ENCODE measurements around the gene COL6A3. TPM values are rescaled to one million over a fixed set of nuclear protein-coding genes. Genes with fewer than 3 reads are reported as not detected.

Gene COL6A3
- total and polyA plus RNA-seq, 9 of the 15 experiments (the other 6 are each of a cell fraction or from before 2014, with no cell fraction given): 0.07 to 4.1 (median 1.5) TPM

DNA sequence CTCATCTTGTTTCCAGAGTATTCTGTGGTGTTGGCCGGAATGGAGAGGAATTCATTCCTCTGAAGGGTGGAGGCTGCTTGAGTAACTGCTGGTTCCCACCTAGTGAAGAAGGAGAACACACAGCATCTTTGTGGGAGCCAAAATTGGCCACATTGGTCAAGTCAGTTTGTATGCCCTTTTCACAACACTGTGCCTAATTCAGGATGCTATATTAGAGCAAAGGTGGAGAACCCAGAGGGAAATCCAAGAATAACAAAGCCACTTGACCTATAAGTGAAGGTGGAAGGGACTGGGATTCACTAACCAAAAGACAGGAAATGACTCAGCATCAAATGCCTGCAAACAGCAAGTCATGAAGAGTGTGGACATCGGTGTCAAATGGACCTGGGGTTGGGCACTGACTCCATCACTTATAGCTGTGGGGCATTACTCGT lies 45.8 kb upstream of the COL6A3 start (continued):
- TF ChIP-seq, protein P1, sequence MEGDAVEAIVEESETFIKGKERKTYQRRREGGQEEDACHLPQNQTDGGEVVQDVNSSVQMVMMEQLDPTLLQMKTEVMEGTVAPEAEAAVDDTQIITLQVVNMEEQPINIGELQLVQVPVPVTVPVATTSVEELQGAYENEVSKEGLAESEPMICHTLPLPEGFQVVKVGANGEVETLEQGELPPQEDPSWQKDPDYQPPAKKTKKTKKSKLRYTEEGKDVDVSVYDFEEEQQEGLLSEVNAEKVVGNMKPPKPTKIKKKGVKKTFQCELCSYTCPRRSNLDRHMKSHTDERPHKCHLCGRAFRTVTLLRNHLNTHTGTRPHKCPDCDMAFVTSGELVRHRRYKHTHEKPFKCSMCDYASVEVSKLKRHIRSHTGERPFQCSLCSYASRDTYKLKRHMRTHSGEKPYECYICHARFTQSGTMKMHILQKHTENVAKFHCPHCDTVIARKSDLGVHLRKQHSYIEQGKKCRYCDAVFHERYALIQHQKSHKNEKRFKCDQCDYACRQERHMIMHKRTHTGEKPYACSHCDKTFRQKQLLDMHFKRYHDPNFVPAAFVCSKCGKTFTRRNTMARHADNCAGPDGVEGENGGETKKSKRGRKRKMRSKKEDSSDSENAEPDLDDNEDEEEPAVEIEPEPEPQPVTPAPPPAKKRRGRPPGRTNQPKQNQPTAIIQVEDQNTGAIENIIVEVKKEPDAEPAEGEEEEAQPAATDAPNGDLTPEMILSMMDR (IDR thresholded peaks at IDR 0.05 in 2 of 3, conservative IDR thresholded peaks at IDR 0.05 in 1 of 3; ENCODE audit: insufficient read depth in 2 of 3, low read depth in 1 of 3, low read length in 3 of 3): no peak
- peak; percentile 32; the same call in 1 of the 2 replicates for TF ChIP-seq ETV1 (tag; conservative IDR thresholded peaks at IDR 0.05; ENCODE audit: low read depth)
- no peak for TF ChIP-seq KLF13 (tag; IDR thresholded peaks at IDR 0.05; ENCODE audit: borderline replicate concordance, low read depth)
- no peak for TF ChIP-seq ELF4 (CRISPR knock-in tag; IDR thresholded peaks at IDR 0.05)
- TF ChIP-seq ZKSCAN8 (CRISPR knock-in tag; IDR thresholded peaks at IDR 0.05): 0 out of 2 replicates have a peak, but pooled peaks have one; percentile 45
- TF ChIP-seq, protein P2, sequence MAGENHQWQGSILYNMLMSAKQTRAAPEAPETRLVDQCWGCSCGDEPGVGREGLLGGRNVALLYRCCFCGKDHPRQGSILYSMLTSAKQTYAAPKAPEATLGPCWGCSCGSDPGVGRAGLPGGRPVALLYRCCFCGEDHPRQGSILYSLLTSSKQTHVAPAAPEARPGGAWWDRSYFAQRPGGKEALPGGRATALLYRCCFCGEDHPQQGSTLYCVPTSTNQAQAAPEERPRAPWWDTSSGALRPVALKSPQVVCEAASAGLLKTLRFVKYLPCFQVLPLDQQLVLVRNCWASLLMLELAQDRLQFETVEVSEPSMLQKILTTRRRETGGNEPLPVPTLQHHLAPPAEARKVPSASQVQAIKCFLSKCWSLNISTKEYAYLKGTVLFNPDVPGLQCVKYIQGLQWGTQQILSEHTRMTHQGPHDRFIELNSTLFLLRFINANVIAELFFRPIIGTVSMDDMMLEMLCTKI (IDR thresholded peaks at IDR 0.05; ENCODE audit: partially characterized antibody): no peak
- no peak for TF ChIP-seq NCOR1 (IDR thresholded peaks at IDR 0.05)
- TF ChIP-seq TCFL5 (CRISPR knock-in tag; conservative IDR thresholded peaks at IDR 0.05): no peak
- peak; percentile 81 for TF ChIP-seq ZNF175 (CRISPR knock-in tag; IDR thresholded peaks at IDR 0.05; ENCODE audit: low read depth)
- TF ChIP-seq MAFG (tag; conservative IDR thresholded peaks at IDR 0.05): peak; percentile 79
- TF ChIP-seq KLF10 (CRISPR knock-in tag; IDR thresholded peaks at IDR 0.05): no peak
- TF ChIP-seq FOSL1 (tag; conservative IDR thresholded peaks at IDR 0.05): peak; percentile 38
- TF ChIP-seq STAG1 (CRISPR knock-in tag; IDR thresholded peaks at IDR 0.05; ENCODE audit: borderline replicate concordance): no peak
- TF ChIP-seq MCM3 (IDR thresholded peaks at IDR 0.05): no peak
- TF ChIP-seq CBFA2T3 (IDR thresholded peaks at IDR 0.05): no peak
- 0 out of 2 replicates have a peak, but pooled peaks have one; percentile 31 for TF ChIP-seq L3MBTL2 (IDR thresholded peaks at IDR 0.05)
- TF ChIP-seq SRSF3 (IDR thresholded peaks at IDR 0.05; ENCODE audit: insufficient read depth, low read length): no peak
- TF ChIP-seq, protein P3, sequence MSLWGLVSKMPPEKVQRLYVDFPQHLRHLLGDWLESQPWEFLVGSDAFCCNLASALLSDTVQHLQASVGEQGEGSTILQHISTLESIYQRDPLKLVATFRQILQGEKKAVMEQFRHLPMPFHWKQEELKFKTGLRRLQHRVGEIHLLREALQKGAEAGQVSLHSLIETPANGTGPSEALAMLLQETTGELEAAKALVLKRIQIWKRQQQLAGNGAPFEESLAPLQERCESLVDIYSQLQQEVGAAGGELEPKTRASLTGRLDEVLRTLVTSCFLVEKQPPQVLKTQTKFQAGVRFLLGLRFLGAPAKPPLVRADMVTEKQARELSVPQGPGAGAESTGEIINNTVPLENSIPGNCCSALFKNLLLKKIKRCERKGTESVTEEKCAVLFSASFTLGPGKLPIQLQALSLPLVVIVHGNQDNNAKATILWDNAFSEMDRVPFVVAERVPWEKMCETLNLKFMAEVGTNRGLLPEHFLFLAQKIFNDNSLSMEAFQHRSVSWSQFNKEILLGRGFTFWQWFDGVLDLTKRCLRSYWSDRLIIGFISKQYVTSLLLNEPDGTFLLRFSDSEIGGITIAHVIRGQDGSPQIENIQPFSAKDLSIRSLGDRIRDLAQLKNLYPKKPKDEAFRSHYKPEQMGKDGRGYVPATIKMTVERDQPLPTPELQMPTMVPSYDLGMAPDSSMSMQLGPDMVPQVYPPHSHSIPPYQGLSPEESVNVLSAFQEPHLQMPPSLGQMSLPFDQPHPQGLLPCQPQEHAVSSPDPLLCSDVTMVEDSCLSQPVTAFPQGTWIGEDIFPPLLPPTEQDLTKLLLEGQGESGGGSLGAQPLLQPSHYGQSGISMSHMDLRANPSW (CRISPR knock-in tag; IDR thresholded peaks at IDR 0.05): no peak
- TF ChIP-seq NR2C2 (CRISPR knock-in tag; IDR thresholded peaks at IDR 0.05): no peak
- no peak for TF ChIP-seq NR2C2 (tag; IDR thresholded peaks at IDR 0.05)
- no peak for TF ChIP-seq PRMT5 (CRISPR knock-in tag; IDR thresholded peaks at IDR 0.05)
- TF ChIP-seq, protein P4, sequence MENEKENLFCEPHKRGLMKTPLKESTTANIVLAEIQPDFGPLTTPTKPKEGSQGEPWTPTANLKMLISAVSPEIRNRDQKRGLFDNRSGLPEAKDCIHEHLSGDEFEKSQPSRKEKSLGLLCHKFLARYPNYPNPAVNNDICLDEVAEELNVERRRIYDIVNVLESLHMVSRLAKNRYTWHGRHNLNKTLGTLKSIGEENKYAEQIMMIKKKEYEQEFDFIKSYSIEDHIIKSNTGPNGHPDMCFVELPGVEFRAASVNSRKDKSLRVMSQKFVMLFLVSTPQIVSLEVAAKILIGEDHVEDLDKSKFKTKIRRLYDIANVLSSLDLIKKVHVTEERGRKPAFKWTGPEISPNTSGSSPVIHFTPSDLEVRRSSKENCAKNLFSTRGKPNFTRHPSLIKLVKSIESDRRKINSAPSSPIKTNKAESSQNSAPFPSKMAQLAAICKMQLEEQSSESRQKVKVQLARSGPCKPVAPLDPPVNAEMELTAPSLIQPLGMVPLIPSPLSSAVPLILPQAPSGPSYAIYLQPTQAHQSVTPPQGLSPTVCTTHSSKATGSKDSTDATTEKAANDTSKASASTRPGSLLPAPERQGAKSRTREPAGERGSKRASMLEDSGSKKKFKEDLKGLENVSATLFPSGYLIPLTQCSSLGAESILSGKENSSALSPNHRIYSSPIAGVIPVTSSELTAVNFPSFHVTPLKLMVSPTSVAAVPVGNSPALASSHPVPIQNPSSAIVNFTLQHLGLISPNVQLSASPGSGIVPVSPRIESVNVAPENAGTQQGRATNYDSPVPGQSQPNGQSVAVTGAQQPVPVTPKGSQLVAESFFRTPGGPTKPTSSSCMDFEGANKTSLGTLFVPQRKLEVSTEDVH (IDR thresholded peaks at IDR 0.05; ENCODE audit: low read depth, partially characterized antibody): no peak

All from K562 (cell line).